OCI-LY7 (cell line): ENCODE measurements around the gene PCCA.

Experiments
- CTCF ChIP-seq: fragments of 200-600 bp; sonication (generic); conservative IDR thresholded peaks from 2 replicates; pipeline ENCODE4 v1.5.1; 2014; ENCODE audit warnings: mild to moderate bottlenecking, antibody characterized with exemption, low read length, moderate library complexity, mixed read lengths
- EZH2phosphoT487 ChIP-seq: fragments of 200-600 bp; sonication (generic); IDR thresholded peaks from 2 replicates; pipeline ENCODE4 v1.6.1; 2018; ENCODE audit warnings: low read depth, borderline replicate concordance, mild to moderate bottlenecking, mixed run types, antibody characterized with exemption, low read length, moderate library complexity, mixed read lengths

- TF ChIP-seq CTCF (peak; percentile 72), EZH2phosphoT487 (no peak)
Observed at GRCh38 chr13:100235311-100235901, 146.5 kb downstream of the PCCA start.
